ENCODE measurements around the gene POPDC2.

The POPDC2 gene

DNA sequence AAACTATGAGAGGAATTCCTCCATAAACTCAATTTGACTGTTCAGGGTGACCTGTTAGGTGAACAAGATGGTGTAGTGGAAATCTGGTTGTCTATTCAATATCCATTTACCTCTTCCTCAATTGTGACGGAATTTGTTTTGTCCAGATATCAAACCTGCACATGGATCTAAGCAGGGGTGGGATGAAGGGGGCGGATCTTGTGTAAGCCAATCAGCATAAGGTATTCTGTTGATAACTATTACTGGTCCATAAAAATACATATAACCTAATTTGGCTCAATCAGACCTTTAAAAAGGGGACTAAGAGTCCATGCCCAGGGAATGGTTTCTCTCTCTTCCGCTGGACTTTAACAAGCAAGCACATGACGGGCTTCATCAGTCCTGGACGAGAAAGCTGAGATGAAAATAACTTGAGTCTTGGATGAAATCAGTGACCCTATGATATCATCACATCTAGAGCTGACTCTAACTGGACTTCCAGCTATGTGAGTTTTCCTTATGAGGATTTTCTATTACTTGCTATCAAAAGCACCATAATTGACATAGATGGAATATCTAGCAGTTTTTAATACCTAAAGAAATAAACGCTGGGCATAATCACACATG, 5.7 kb upstream of the POPDC2 start:
- DNase-seq (ENCODE audit: low read depth): no peak
- no peak for TF ChIP-seq CTCF (conservative IDR thresholded peaks at IDR 0.05; ENCODE audit: low read length)
- no peak overlapping the region for H3K4me3 ChIP-seq (ENCODE audit: low read length)

DNA sequence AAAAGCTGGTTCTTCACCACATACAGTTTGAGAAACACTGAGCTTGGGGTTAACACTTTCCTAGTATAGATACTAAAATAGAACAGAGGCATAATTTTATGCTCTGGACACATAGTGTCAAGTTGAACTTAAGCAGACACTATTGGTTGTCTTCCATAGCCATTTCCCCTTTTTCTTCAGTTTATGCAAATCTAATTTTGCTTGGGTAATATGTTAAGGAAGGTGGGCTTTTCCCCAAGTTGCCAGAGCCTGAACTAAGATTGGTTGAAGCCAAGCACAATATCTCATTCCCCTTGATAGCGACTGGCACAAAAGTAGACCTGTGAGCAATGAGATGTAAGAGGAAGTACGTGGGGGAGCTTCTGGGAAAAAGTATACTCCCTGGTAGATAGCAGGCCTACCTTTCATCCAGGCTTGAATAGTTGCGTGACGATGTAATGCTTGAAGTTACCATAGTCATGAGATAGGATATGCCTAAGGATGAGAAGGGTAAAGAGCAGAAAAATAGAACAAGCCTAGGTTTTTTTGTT, 4.5 kb upstream of the POPDC2 start:
- no peak overlapping the region for H3K4me3 ChIP-seq (ENCODE audit: low read length)
- DNase-seq (ENCODE audit: low read depth): no peak
- TF ChIP-seq CTCF (conservative IDR thresholded peaks at IDR 0.05; ENCODE audit: low read length): no peak

DNA sequence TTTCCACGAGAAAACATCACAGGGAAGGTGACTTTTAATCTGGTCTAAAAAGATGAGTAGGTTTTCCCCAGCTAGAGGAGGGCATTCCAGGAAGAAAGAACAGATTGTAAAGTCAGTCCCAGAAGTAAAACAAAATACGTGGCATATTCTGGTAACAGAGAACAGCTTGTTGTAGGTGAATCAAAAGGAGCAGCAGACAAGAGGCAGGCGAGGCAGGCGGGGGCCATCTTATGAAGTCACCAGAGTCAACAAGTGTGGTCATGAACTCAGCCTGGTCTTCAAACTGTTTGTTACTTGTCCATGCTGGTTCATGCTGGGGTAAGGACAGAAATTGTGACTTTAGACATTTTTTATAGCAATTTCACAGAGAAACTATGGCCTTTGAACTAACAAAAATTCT, 4.0 kb upstream of the POPDC2 start:
- no peak for DNase-seq (ENCODE audit: low read depth)
- no peak for TF ChIP-seq CTCF (conservative IDR thresholded peaks at IDR 0.05; ENCODE audit: low read length)
- no peak overlapping the region for H3K4me3 ChIP-seq (ENCODE audit: low read length)

GRCh38 chr3:119663885-119664284, 3.5 kb upstream of the POPDC2 start:
- peak; percentile 27 for DNase-seq (ENCODE audit: low read depth)
- no peak overlapping the region for H3K4me3 ChIP-seq (ENCODE audit: low read length)
- no peak for TF ChIP-seq CTCF (conservative IDR thresholded peaks at IDR 0.05; ENCODE audit: low read length)

- no peak overlapping the region for H3K4me3 ChIP-seq (ENCODE audit: low read length)
- peak; percentile 34 for TF ChIP-seq CTCF (conservative IDR thresholded peaks at IDR 0.05; ENCODE audit: low read length)
- peak; percentile 55 for DNase-seq (ENCODE audit: low read depth)
Observed at GRCh38 chr3:119662604-119663373, 2.4 kb upstream of the POPDC2 start.

DNA sequence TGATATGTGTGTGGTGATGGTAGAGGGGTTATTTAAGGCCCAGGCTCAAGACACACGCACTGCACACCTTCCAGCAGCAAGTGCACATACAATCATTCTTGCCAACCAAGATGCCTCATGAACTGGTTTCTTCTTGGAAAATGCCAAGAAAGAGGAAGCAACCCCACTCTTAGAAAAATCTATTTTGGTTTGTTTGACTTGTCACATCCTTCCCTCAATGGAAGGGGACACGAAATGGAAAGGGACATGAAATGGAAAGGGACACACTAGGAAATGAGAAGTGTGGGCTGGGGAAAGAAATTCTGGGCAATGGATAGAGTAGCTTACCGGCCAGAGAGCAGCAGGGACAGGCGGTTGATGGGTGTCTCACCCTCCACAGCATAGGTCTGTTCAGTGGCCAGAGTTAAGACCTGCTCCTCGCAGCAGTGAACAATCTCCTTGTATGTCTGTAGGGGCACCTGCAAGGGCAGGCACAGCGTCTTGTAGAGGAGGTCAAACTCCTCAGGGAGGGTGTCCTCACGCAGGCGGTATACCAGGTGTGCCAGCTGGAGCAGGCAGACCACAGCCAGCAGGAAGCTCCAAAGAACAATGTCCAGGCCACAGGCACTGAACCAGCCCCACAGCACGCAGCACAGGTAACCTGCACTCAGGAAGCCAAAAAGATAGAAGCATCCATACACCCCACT, 640 bp downstream of the POPDC2 start:
- H3K4me3 ChIP-seq (ENCODE audit: low read length): no peak overlapping the region
- no peak for DNase-seq (ENCODE audit: low read depth)
- TF ChIP-seq CTCF (conservative IDR thresholded peaks at IDR 0.05; ENCODE audit: low read length): no peak
